Uterus (tissue), 2 donors: ENCODE results near the gene RNF144A.

Experiments
- POLR2A ChIP-seq, 2 donors: fragments of 450-650 bp; IDR thresholded peaks; one replicate each; pipeline ENCODE4 v1.6.1; 2016; ENCODE audit warnings: antibody characterized with exemption in 2 of 2, mild to moderate bottlenecking in 1 of 2, moderate library complexity in 1 of 2
- TF ChIP-seq, protein P1 (sequence below), 4 experiments: fragments of 200-600 bp in 2 of 4; fragments of 450-650 bp in 2 of 4; sonication (generic) in 2 of 4; IDR thresholded peaks; one replicate each; pipeline ENCODE4 v1.5.1; 2016 to 2019; ENCODE audit warnings: antibody characterized with exemption in 4 of 4, mild to moderate bottlenecking in 2 of 4, moderate library complexity in 1 of 4

DNA sequence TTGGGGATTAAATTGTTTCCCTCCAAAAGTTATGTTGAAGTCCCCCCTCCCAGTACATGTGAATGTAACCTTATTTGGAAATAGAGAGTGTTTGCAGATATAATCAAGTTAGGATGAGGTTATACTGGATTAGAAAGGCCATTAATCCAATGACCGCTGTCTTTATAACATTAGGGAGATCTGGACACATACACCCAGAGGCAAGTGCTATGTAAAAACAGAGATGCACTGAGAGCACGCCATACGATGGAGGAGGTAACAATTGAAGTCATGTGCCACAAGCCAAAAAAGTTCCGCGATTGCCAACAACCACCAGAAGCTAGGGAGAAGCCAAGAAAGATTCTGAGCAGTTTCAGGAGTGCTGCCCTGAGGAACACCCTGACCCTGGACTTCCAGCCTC, 153.3 kb downstream of the RNF144A start:
- TF ChIP-seq, protein P1, sequence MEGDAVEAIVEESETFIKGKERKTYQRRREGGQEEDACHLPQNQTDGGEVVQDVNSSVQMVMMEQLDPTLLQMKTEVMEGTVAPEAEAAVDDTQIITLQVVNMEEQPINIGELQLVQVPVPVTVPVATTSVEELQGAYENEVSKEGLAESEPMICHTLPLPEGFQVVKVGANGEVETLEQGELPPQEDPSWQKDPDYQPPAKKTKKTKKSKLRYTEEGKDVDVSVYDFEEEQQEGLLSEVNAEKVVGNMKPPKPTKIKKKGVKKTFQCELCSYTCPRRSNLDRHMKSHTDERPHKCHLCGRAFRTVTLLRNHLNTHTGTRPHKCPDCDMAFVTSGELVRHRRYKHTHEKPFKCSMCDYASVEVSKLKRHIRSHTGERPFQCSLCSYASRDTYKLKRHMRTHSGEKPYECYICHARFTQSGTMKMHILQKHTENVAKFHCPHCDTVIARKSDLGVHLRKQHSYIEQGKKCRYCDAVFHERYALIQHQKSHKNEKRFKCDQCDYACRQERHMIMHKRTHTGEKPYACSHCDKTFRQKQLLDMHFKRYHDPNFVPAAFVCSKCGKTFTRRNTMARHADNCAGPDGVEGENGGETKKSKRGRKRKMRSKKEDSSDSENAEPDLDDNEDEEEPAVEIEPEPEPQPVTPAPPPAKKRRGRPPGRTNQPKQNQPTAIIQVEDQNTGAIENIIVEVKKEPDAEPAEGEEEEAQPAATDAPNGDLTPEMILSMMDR (IDR thresholded peaks at IDR 0.05), result no peak
- TF ChIP-seq POLR2A (IDR thresholded peaks at IDR 0.05), result no peak
